Uterus (tissue), 2 donors: Measurements from ENCODE around the gene MTHFSD.

ENCODE experiments used
- POLR2A ChIP-seq, 2 donors: fragments of 450-650 bp; IDR thresholded peaks; one replicate each; pipeline ENCODE4 v1.6.1; 2016; ENCODE audit warnings: antibody characterized with exemption in 2 of 2, mild to moderate bottlenecking in 1 of 2, moderate library complexity in 1 of 2
- TF ChIP-seq, protein P1 (sequence below), 4 experiments: fragments of 200-600 bp in 2 of 4; fragments of 450-650 bp in 2 of 4; sonication (generic) in 2 of 4; IDR thresholded peaks; one replicate each; pipeline ENCODE4 v1.5.1; 2016 to 2019; ENCODE audit warnings: antibody characterized with exemption in 4 of 4, mild to moderate bottlenecking in 2 of 4, moderate library complexity in 1 of 4

DNA sequence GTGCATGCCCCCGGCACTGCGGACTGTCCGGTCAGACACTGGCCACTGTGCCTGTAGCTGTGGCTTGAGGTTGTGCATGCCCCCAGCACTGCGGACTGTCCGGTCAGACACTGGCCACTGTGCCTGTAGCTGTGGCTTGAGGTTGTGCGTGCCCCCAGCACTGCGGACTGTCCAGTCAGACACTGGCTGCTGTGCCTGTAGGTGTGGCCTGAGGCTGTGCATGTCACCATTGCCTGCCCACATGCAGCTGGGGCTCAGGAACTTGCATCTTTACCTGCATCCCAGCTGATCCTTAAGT, 5.2 kb downstream of the MTHFSD start:
- TF ChIP-seq, protein P1, sequence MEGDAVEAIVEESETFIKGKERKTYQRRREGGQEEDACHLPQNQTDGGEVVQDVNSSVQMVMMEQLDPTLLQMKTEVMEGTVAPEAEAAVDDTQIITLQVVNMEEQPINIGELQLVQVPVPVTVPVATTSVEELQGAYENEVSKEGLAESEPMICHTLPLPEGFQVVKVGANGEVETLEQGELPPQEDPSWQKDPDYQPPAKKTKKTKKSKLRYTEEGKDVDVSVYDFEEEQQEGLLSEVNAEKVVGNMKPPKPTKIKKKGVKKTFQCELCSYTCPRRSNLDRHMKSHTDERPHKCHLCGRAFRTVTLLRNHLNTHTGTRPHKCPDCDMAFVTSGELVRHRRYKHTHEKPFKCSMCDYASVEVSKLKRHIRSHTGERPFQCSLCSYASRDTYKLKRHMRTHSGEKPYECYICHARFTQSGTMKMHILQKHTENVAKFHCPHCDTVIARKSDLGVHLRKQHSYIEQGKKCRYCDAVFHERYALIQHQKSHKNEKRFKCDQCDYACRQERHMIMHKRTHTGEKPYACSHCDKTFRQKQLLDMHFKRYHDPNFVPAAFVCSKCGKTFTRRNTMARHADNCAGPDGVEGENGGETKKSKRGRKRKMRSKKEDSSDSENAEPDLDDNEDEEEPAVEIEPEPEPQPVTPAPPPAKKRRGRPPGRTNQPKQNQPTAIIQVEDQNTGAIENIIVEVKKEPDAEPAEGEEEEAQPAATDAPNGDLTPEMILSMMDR (IDR thresholded peaks at IDR 0.05) = no peak
- TF ChIP-seq POLR2A (IDR thresholded peaks at IDR 0.05) = no peak
